Breast epithelium (tissue), 3 donors: Measurements from ENCODE around the gene KCTD14.

Source experiments
- POLR2AphosphoS5 ChIP-seq, 3 donors: sonication (generic); formaldehyde crosslinking; IDR thresholded peaks; one replicate each; pipeline ENCODE4 v1.6.1; 2017; ENCODE audit warnings: antibody characterized with exemption in 3 of 3
- TF ChIP-seq, protein P1 (sequence below), 3 donors: fragments of 450-650 bp; IDR thresholded peaks; one replicate each; pipeline ENCODE4 v1.5.1; 2016 to 2017; ENCODE audit warnings: antibody characterized with exemption in 3 of 3, mild to moderate bottlenecking in 3 of 3, moderate library complexity in 3 of 3

DNA sequence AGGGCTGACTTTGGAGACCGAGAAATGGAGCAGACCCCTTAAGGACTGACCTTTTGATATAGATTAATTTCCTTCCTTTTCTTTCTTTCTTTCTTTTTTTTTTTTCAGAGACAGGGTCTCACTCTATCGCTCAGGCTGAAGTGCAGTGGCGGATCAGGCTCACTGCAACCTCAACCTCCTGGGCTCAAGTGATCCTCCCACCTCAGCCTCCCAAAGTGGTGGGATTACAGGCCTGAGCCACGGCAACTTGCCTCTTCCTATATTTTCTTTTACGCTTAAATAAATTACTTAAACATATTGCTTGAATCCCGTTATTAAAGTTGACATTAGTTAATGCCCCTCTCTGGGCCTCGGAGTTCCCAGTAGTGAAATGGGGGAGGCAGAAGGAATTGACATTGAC is 350 bp upstream of the KCTD14 start:
- TF ChIP-seq, protein P1, sequence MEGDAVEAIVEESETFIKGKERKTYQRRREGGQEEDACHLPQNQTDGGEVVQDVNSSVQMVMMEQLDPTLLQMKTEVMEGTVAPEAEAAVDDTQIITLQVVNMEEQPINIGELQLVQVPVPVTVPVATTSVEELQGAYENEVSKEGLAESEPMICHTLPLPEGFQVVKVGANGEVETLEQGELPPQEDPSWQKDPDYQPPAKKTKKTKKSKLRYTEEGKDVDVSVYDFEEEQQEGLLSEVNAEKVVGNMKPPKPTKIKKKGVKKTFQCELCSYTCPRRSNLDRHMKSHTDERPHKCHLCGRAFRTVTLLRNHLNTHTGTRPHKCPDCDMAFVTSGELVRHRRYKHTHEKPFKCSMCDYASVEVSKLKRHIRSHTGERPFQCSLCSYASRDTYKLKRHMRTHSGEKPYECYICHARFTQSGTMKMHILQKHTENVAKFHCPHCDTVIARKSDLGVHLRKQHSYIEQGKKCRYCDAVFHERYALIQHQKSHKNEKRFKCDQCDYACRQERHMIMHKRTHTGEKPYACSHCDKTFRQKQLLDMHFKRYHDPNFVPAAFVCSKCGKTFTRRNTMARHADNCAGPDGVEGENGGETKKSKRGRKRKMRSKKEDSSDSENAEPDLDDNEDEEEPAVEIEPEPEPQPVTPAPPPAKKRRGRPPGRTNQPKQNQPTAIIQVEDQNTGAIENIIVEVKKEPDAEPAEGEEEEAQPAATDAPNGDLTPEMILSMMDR (IDR thresholded peaks at IDR 0.05), result no peak
- TF ChIP-seq POLR2AphosphoS5 (IDR thresholded peaks at IDR 0.05), result no peak
